ENCODE data around the gene DDX19B.
"Not testable (repeated sequence)": the region's sequence is repeated elsewhere in the genome, so short reads cannot be mapped to it uniquely, and the experiment has no call there.

DDX19B gene

DNA sequence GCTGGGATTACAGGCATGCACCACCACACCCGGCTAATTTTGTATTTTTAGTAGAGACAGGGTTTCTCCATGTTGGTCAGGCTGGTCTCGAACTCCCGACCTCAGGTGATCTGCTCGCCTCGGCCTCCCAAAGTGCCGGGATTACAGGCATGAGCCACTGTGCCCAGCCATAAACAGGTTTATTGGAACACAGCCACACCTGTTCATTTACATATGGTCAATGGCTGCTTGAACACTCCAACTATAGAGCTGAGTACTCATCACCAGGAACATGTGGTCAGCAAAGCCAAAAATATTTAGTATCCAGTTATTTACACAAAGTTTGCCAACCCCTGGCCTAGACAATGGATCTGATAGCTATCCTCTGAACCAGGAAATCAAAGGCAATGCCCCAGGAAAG, 39.1 kb upstream of the DDX19B start:
- DNase-seq (ENCODE audit: low spot score in 2 of 2); H3K4me3 Mint-ChIP-seq; H3K4me1 Mint-ChIP-seq; H3K9me3 Mint-ChIP-seq; ATAC-seq (ENCODE audit: low read depth); H3K27me3 Mint-ChIP-seq: not testable (repeated sequence)
- peaks cover 19% of the 10 kb centered on the region for H3K36me3 Mint-ChIP-seq
- H3K27ac Mint-ChIP-seq, result peak overlapping the region; percentile 45

DNA sequence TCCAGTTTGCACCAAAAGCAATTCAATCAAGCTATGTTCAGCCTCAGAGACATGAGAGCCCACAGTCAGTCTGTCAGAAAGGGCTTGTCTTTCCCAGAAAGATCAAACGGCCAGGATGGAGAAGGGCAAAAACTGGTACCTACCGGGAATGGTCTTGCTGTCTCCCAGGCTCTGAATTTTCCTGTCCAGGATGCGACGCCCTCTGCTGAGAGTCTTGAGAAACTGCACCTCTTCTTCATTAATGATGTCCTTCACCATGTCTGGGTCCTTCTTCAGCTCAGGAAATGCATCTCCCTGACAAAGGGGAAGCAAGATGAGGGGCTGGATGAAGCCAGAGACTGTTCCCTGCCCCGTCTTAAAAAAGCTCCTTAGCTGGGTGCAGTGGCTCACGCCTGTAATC, 31.5 kb upstream of the DDX19B start:
- Mint-ChIP-seq H3K36me3 (peaks cover 26% of the 10 kb centered on the region), H3K27me3 (no peaks in the 10 kb centered on the region), H3K4me3 (no peak overlapping the region), H3K4me1 (no peaks in the 10 kb centered on the region), H3K9me3 (no peaks in the 10 kb centered on the region), H3K27ac (no peak overlapping the region)
- ATAC-seq (ENCODE audit: low read depth) (no peak), DNase-seq (ENCODE audit: low spot score in 2 of 2) (no peak)

DNA sequence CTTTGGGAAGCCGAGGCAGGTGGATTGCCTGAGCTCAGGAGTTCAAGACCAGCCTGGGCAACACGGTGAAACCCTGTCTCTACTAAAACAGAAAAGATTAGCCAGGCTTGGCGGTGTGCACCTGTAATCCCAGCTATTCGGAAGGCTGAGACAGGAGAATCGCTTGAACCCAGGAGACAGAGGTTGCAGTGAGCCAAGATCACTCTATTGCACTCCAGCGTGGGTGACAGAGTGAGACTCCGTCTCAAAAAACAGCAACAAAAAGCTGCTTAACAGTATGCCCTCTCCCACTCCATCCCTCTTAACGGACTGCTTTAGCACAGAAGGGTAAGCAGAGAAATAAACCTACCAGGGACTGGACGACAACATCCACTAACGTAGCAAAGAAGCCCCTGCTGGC, 31.1 kb upstream of the DDX19B start:
- not testable (repeated sequence) for H3K4me1 Mint-ChIP-seq; H3K4me3 Mint-ChIP-seq; ATAC-seq (ENCODE audit: low read depth); H3K27ac Mint-ChIP-seq; H3K27me3 Mint-ChIP-seq; DNase-seq (ENCODE audit: low spot score in 2 of 2); H3K9me3 Mint-ChIP-seq
- peaks cover 26% of the 10 kb centered on the region for H3K36me3 Mint-ChIP-seq

DNA sequence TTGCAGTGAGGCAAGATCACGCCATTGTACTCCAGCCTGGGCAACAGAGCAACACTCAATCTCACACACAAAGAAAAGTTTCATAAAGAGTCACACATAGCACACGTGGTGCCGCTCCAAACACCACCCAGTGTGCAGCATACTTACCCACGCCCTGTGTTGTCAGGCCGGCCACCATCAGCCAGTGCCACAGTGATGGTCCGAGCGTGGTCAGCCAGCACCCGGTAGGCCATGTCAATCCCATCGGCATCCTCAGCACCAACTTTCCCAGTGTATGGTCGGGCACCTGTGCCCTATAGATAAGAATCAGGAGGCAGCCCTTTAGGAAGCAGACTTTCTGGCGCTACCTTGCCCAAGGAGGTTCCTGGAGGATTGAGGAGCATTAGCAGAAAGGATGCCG, 29.5 kb upstream of the DDX19B start:
- Mint-ChIP-seq H3K9me3 (no peaks in the 10 kb centered on the region), H3K4me3 (no peak overlapping the region), H3K4me1 (no peaks in the 10 kb centered on the region), H3K27ac (no peak overlapping the region), H3K27me3 (no peaks in the 10 kb centered on the region), H3K36me3 (peaks cover 26% of the 10 kb centered on the region)
- ATAC-seq (ENCODE audit: low read depth) (no peak), DNase-seq (ENCODE audit: low spot score in 2 of 2) (no peak)

DNA sequence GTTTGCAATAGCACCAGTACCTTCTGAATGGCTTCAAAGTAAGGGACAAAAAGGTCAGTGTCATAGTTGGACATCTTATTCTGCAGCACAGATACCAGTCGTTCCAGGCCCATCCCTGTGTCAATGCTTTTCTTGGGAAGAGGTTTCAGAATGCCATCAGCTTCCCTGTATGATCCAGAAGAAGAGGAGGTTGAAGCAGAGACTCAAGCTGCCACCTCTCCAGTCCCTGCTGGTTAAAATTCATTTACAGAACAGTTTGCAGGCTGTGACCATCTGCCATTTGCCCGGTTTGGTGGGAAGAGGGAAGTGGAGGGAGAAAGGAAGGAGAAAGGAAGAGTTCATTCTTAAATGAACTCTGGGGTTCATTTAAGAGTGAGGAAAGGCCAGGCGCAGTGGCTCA, 28.8 kb upstream of the DDX19B start:
- ATAC-seq (ENCODE audit: low read depth) (no peak), DNase-seq (ENCODE audit: low spot score in 2 of 2) (no peak)
- Mint-ChIP-seq H3K36me3 (peaks cover 24% of the 10 kb centered on the region), H3K9me3 (no peaks in the 10 kb centered on the region), H3K4me3 (no peak overlapping the region), H3K27me3 (no peaks in the 10 kb centered on the region), H3K4me1 (no peaks in the 10 kb centered on the region), H3K27ac (no peak overlapping the region)

DNA sequence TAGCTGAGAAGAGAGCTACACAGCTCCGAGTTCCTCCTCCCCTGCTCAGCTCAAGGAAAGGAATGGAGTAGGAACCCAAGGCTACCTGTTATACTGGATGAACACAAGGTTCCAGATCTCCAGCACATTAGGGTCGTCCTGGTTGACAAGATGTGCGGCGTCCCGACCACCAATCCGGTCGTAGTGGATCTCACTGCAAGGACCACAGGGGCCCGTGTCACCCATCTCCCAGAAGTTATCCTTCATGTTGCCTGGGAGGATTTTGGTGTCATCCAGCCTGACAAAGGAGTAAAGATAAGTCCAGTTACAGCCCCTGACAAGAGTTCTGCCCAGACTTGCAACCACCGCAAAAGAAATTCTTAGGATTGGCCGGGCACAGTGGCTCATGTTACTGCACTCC, 27.3 kb upstream of the DDX19B start:
- H3K4me3 Mint-ChIP-seq, result no peak overlapping the region
- peaks cover 26% of the 10 kb centered on the region for H3K36me3 Mint-ChIP-seq
- no peaks in the 10 kb centered on the region for H3K9me3 Mint-ChIP-seq
- no peak for DNase-seq (ENCODE audit: low spot score in 2 of 2)
- H3K4me1 Mint-ChIP-seq, result no peaks in the 10 kb centered on the region
- ATAC-seq (ENCODE audit: low read depth), result no peak
- no peaks in the 10 kb centered on the region for H3K27me3 Mint-ChIP-seq
- H3K27ac Mint-ChIP-seq, result no peak overlapping the region

DNA sequence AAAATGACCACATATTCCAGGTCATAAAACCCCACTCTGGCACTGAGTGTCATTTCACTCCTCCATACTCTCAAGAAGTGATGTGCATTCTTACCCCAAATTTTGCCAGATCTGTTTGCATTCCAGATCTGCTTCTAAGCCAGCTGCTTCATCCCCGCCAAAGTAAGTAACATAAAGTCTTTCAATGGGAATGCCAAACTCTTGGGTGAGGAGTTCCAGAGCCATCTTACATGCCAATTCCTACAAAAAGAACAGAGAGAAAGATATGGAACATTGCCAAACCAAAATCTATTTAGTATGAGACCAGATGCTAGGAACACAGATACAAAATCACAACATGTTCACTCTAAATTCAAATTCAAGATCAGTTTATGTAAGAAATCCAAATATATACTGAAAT, 22.6 kb upstream of the DDX19B start:
- Mint-ChIP-seq H3K27ac (no peak overlapping the region), H3K9me3 (no peaks in the 10 kb centered on the region), H3K27me3 (no peaks in the 10 kb centered on the region), H3K4me3 (no peak overlapping the region), H3K4me1 (peaks cover 3% of the 10 kb centered on the region), H3K36me3 (peaks cover 27% of the 10 kb centered on the region)
- ATAC-seq (ENCODE audit: low read depth) (no peak), DNase-seq (ENCODE audit: low spot score in 2 of 2) (no peak)

DNA sequence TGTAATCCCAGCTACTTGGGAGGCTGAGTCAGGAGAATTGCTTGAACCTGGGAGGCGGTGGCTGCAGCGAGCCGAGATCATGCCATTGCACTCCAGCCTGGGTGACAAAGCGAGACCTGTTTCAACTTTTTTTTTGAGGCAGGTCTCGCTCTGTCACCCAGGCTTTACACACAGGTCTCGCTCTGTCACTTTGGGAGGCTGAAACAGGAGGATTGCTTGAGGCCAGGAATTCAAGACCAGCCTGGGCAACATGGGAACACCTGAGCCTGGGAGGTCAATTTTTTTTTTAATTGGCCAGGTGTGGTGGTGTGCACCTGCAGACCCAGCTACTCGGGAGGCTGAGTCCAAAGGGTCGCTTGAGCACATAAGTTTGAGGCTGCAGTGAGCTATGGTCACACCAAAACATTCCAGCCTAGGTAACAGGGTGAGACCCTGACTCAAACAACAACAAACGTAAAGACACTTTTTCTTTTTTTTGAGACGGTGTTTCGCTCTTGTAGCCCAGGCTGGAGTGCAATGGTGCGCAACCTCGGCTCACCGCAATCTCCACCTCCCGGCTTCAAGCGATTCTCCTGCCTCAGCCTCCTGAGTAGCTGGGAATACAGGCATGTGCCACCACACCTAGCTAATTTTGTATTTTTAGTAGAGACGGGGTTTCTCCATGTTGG, 11.5 kb upstream of the DDX19B start:
- not testable (repeated sequence) for H3K4me1 Mint-ChIP-seq, H3K9me3 Mint-ChIP-seq

DNA sequence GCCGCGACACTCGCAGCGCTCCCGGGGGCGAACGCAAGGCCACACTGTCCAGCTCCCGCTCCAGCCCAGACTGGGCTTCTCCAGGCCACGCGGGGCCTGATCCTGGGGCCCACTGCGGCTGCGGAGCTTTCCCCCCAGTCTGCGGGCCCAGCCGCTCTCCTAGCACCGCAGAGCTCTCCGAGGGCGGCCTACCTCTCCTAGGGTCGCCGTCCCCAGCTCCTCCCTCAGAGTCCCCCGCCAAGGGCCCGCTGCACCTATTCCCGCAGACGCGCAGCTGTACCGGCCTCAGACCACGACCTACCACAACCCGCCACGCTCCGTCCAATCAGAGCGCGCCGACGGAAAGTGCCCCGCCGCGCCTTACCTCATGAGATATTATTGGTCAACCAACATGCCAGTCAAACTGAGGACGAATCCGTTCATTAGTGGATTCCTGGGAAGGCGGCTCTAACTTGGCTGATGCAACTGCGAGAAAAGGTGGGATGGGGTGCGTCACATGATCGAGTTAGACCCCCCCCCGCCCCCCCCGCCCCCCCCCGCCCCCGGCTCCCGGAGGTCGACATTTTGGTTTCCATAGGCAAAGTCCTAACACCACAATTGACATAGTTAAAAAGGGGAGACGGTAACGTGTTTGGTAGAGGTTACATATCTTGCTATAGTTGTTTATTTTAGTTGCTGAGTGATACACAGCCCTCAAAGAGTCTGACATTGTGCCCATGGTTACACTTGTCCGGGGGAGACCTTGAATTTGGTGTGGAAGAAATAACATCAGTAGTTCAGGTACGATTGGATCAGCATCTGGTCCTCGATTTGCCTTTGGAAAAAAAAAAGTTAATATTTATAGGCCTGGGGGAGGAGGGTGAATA, 9.5 kb upstream of the DDX19B start, which contains the start of gene AARS1:
AARS1 (minus strand) TSS at position 278 of the 866 bp plus-strand sequence. CDS start 6,743 bp downstream, outside the sequence.
- Mint-ChIP-seq H3K27me3 (no peaks in the 10 kb centered on the region), H3K9me3 (no peaks in the 10 kb centered on the region)

More for the DNA sequence above, 11.5 kb upstream of the DDX19B start:
- Mint-ChIP-seq H3K4me3 (peak overlapping the region; percentile 91), H3K27ac (peak overlapping the region; percentile 91)
- not testable (repeated sequence) for DNase-seq (ENCODE audit: low spot score in 2 of 2); H3K36me3 Mint-ChIP-seq; H3K27me3 Mint-ChIP-seq; ATAC-seq (ENCODE audit: low read depth)

DNA sequence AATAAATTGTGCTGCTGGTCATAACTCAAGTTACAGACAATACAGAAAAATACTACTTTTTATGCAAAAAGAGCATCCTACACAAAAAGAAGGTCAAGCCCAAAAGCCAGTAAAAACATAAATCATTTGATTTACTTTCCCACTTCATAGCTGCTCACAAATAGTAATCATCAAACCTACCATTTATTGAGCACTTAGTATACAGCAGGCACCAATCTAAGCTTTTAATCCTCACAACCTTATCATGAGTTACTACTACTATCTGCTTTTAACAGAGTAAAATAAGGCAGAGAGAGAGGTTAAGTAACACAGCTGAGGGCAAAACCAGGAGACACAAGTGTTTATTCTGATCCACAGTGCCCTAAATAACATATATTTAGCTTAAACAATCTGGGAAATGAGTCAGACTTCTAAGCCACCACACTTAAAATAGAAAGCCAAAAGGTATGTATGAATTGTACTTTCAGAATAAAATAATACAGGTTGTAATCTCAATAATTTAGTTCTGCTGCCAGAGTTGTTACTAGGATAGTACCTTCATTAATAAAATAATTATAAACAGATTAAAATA, 8.0 kb upstream of the DDX19B start:
- no peaks in the 10 kb centered on the region for H3K9me3 Mint-ChIP-seq
- ATAC-seq (ENCODE audit: low read depth), result no peak
- no peak overlapping the region for H3K27ac Mint-ChIP-seq
- DNase-seq (ENCODE audit: low spot score in 2 of 2), result no peak
- no peak overlapping the region for H3K4me3 Mint-ChIP-seq
- no peaks in the 10 kb centered on the region for H3K36me3 Mint-ChIP-seq
- H3K27me3 Mint-ChIP-seq, result no peaks in the 10 kb centered on the region
- peaks cover 4% of the 10 kb centered on the region for H3K4me1 Mint-ChIP-seq

More for the DNA sequence above, 9.5 kb upstream of the DDX19B start, which contains the start of gene AARS1:
- peak; percentile 76 to 94 for DNase-seq (ENCODE audit: low spot score in 2 of 2)
- Mint-ChIP-seq H3K27ac (peak within 1 kb of the TSS; percentile 91), H3K4me1 (peaks cover 7% of the 10 kb centered on the region), H3K36me3 (no peaks in the 10 kb centered on the region), H3K4me3 (peak within 1 kb of the TSS; percentile 91)
- peak; percentile 91 for ATAC-seq (ENCODE audit: low read depth)

DNA sequence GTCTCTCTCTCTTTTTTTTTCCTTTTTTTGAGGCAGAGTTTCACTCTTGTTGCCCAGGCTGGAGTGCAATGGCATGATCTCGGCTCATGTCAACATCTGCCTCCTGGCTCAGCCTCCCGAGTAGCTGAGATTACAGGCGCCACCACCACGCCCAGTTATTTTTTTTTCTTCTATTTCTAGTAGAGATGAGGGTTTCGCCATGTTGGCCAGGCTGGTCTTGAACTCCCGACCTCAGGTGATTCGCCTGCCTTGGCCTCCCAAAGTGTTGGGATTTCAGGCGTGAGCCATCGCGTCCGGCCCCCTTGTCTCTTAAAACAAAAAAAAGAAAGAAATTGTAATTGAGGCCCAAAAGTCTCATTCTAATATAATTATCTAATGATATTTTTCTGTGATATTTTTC, 6.8 kb upstream of the DDX19B start:
- not testable (repeated sequence) for ATAC-seq (ENCODE audit: low read depth); DNase-seq (ENCODE audit: low spot score in 2 of 2); H3K9me3 Mint-ChIP-seq; H3K36me3 Mint-ChIP-seq; H3K4me3 Mint-ChIP-seq; H3K4me1 Mint-ChIP-seq; H3K27ac Mint-ChIP-seq; H3K27me3 Mint-ChIP-seq

DNA sequence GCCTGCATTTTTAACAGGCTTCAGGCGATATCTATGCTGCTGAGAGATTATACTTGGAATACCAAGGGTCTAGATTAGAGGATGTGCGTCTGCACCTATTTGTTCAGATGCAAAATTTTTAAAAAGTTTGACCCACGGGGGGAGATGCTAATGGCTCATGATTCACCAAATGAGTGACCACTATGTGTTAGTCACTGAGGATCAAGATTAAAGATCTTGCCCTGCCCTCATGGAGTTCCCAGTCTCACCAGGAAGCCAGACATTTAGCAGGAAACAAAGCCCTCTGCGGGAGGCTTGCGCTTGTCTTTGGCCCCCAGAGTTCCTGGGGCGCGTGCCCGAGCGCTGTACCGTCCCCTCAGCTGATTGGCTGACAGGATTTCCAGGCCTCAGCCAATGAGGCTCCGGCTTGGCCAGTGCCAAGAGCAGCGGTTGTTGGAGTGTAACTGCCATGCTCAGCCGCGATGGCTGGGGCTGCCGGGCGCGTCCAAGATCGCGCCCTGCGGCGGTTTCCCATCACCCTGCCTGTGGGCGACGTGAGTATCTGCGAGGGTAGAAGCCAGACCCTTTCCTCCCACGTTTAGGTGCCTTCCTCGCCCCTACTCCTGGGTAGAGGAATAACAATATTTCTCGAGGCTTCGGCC, 4.5 kb upstream of the DDX19B start:
- no peaks in the 10 kb centered on the region for H3K9me3 Mint-ChIP-seq
- no peaks in the 10 kb centered on the region for H3K27me3 Mint-ChIP-seq
- H3K4me3 Mint-ChIP-seq, result no peak overlapping the region
- H3K4me1 Mint-ChIP-seq, result peaks cover 7% of the 10 kb centered on the region
- no peaks in the 10 kb centered on the region for H3K36me3 Mint-ChIP-seq
- ATAC-seq (ENCODE audit: low read depth) (no peak), DNase-seq (ENCODE audit: low spot score in 2 of 2) (no peak)
- no peak overlapping the region for H3K27ac Mint-ChIP-seq

DNA sequence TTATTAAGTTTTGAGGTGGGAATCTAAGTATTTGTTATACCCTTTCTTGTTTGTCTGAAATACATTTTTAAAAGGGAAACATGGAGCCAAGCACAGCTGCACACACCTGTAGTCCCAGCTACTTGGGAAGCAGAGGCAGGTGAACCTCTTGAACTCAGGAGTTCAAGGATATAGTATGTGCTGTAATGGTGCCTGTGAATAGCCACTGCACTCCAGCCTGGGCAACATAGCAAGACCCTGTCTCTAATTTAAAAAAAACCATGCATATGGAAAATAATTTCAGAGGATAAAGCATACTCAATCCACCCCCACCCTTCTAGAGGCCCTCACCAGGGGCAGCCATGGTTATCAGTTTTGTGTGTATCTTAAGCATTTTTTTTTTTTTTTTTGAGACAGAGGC, 3.4 kb upstream of the DDX19B start:
- no peak overlapping the region for H3K4me3 Mint-ChIP-seq
- no peaks in the 10 kb centered on the region for H3K9me3 Mint-ChIP-seq
- no peak overlapping the region for H3K27ac Mint-ChIP-seq
- H3K36me3 Mint-ChIP-seq, result no peaks in the 10 kb centered on the region
- DNase-seq (ENCODE audit: low spot score in 2 of 2), result no peak
- no peak for ATAC-seq (ENCODE audit: low read depth)
- H3K4me1 Mint-ChIP-seq, result peaks cover 16% of the 10 kb centered on the region
- no peaks in the 10 kb centered on the region for H3K27me3 Mint-ChIP-seq

DNA sequence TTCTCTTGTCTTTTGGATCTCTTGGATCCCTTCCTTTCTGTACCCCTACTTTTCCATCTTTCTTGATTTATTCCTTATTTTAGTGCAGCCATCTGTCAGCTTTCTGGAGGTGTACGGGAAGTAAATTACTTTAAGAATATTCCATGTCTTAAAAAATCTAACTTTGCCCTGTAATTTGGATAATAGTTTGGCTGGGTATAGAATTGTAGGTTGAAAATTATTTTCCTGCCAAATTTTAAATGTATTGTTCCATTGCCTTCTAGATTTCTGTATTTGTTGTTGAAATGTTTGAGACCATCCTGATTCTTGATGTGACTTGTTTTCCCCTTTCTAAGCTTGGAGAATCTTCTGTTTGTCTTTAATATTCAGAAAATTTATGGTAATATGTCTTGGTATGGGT, 2.1 kb downstream of the DDX19B start:
- Mint-ChIP-seq H3K36me3 (peaks cover 16% of the 10 kb centered on the region), H3K4me1 (peaks cover 33% of the 10 kb centered on the region), H3K27me3 (no peaks in the 10 kb centered on the region), H3K27ac (peak overlapping the region; percentile 97), H3K9me3 (peaks cover 12% of the 10 kb centered on the region), H3K4me3 (no peak overlapping the region)
- DNase-seq (ENCODE audit: low spot score in 2 of 2) (no peak), ATAC-seq (ENCODE audit: low read depth) (no peak)
